IPS DF 6.9 (cell line): ENCODE data around the gene NPHP4.

ENCODE experiments used
- DNase-seq: peaks from one replicate; pipeline ENCODE4 v3.0.0-alpha.2; 2013; ENCODE audit warnings: low read depth, low spot score
- H3K27ac ChIP-seq: one replicate; pipeline ENCODE4 v1.5.1; 2013; ENCODE audit warnings: low read length, control low read depth
- H3K27me3 ChIP-seq: 2 replicates; pipeline ENCODE4 v1.6.1; 2013; ENCODE audit warnings: mild to moderate bottlenecking, low read length; ENCODE audit not compliant: control insufficient read depth, insufficient read depth
- H3K36me3 ChIP-seq: 2 replicates; pipeline ENCODE4 v1.6.1; 2013; ENCODE audit warnings: low read length; ENCODE audit not compliant: control insufficient read depth, insufficient read depth
- H3K4me1 ChIP-seq: 2 replicates; pipeline ENCODE4 v1.6.1; 2013; ENCODE audit warnings: low read length; ENCODE audit not compliant: control insufficient read depth, insufficient read depth
- H3K4me3 ChIP-seq: 2 replicates; pipeline ENCODE4 v1.5.1; 2013; ENCODE audit warnings: mild to moderate bottlenecking, low read length
- H3K9me3 ChIP-seq: 2 replicates; pipeline ENCODE4 v1.6.1; 2013; ENCODE audit warnings: low read length, inconsistent platforms; ENCODE audit not compliant: control insufficient read depth, insufficient read depth
- WGBS: extraction: QIAGEN DNeasy Blood & Tissue Kit; methylation state at CpG from one replicate; pipeline ENCODE4 v1.1.7; 2013; ENCODE audit warnings: mixed read lengths, missing lambda C conversion rate; ENCODE audit not compliant: insufficient read length, insufficient coverage; 5-methylcytosine and 5-hydroxymethylcytosine counted together

NPHP4 gene

GRCh38 chr1:5970610-5971273 lies 21.5 kb downstream of the NPHP4 start:
- H3K27me3 ChIP-seq, result no peaks in the 10 kb centered on the region
- 0 out of 2 replicates have a peak, but pooled peaks cover 1% of the 10 kb centered on the region for H3K4me1 ChIP-seq
- WGBS, result 100% methylated on average over 1 of the region's 13 CpGs
- H3K4me3 ChIP-seq, result no peak overlapping the region
- DNase-seq, result no peak
- no peak overlapping the region for H3K27ac ChIP-seq
- peaks cover 3% of the 10 kb centered on the region; the same call in 1 of the 2 replicates for H3K36me3 ChIP-seq
- no peaks in the 10 kb centered on the region for H3K9me3 ChIP-seq

GRCh38 chr1:5969168-5969567 lies 23.1 kb downstream of the NPHP4 start:
- H3K27ac ChIP-seq, result no peak overlapping the region
- H3K36me3 ChIP-seq, result peaks cover 3% of the 10 kb centered on the region; the same call in 1 of the 2 replicates
- no peaks in the 10 kb centered on the region for H3K4me1 ChIP-seq
- no CpG with 5 or more reads among the region's 10 CpGs for WGBS
- H3K27me3 ChIP-seq, result no peaks in the 10 kb centered on the region
- H3K4me3 ChIP-seq, result no peak overlapping the region
- H3K9me3 ChIP-seq, result no peaks in the 10 kb centered on the region
- DNase-seq, result no peak

DNA sequence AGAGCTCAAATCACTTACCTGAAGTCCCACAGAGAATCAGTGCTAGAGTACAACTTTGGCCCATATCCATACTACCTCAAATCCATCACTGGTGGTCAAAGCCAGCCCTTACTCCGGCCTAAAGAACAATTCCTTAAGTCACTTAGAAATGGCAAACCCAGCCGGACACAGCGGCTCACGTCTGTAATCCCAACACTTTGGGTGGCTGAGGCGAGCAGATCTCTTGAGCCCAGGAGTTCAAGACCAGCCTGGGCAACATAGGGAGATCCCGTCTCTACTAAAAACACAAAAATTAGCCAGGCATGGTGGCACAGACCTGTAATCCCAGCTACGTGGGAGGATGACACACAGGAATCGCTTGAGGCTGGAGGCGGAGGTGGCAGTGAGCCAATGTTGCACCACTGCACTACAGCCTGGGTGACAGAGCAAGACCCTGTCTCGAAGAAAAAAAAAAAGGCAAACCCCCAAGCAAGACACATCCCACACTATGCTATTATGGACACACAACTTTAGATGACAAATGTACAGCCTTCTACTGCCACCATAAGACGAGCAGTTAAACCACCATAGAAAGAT lies 24.0 kb downstream of the NPHP4 start:
- peaks cover 3% of the 10 kb centered on the region; the same call in 1 of the 2 replicates for H3K36me3 ChIP-seq
- no peak overlapping the region for H3K27ac ChIP-seq
- no peaks in the 10 kb centered on the region for H3K4me1 ChIP-seq
- no peaks in the 10 kb centered on the region for H3K9me3 ChIP-seq
- no peaks in the 10 kb centered on the region for H3K27me3 ChIP-seq
- no peak overlapping the region for H3K4me3 ChIP-seq
- no peak for DNase-seq
- no CpG with 5 or more reads among the region's 11 CpGs for WGBS

DNA sequence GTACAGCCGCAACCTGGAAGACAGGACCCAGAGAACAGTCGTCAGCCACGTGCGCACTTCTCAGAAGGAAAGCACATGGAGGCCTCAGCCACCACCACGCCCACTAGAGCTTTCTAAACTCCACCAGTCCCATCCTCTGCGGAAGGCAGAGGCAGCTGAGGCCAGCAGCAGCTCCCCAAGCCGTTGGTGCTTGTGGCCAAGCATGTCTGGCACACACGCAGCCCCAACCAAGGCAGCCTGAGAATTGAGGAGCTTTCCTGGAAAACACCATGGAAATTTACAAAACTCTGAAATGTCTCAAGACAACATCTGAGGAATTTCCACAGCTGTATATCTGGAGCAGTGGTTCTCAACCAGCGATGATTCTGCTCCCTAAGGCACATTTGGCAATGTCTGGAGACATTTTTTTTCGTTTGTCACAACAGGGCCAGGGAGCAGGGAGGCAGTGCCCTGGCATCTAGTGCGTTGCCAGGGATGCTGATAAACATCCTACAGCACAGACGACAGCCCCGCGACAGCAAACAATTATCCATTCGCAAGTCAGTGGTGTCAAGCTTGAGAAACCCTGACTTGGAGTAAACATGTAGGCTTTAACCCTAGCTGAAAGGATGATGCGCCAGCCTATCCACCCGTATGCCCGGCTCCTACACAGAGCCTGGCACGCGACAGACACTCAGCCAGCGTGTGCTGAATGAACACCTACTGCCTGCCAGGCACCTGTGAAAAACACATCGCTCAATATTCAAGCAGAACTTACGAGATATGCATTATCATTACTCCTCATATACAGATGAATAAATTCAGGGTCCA lies 24.7 kb downstream of the NPHP4 start:
- Histone ChIP-seq H3K27ac (no peak overlapping the region), H3K4me3 (no peak overlapping the region), H3K27me3 (no peaks in the 10 kb centered on the region), H3K36me3 (peaks cover 3% of the 10 kb centered on the region; the same call in 1 of the 2 replicates), H3K4me1 (no peaks in the 10 kb centered on the region), H3K9me3 (no peaks in the 10 kb centered on the region)
- no CpG with 5 or more reads among the region's 23 CpGs for whole genome bisulfite sequencing
- no peak for DNase-seq

- Histone ChIP-seq H3K9me3 (no peaks in the 10 kb centered on the region), H3K27ac (no peak overlapping the region), H3K27me3 (no peaks in the 10 kb centered on the region), H3K36me3 (peaks cover 3% of the 10 kb centered on the region; the same call in 1 of the 2 replicates), H3K4me3 (no peak overlapping the region), H3K4me1 (no peaks in the 10 kb centered on the region)
- no CpG with 5 or more reads among the region's 17 CpGs for WGBS
- DNase-seq, result no peak
These were observed 25.6 kb downstream of the NPHP4 start for GRCh38 chr1:5966543-5967205.

DNA sequence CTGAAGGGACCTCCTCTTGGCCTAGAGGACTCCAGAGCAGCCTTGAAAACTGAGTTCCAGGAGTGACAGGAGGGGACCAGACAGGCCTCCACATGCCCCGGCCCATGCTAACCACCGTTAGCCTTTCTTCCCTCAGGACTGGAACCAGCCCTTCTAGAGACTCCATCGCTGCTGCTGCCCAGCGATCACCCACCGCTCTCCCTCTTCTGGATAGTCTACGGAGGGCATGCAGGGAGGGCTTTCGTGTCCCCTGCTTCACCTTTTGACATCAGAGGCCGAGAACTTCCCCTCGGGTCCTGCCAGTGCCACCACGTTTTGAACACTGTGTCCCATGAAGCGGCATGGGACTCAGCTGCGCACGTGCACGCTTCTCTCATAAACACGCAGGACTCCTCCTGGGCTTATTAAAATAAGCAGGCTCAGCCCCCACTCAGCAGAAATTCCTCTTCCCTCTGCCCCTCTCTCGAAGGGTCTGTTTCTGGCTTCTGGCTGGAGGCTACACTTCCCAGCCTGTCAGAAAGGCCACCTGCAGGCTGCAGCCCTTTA lies 26.6 kb downstream of the NPHP4 start:
- Histone ChIP-seq H3K9me3 (no peaks in the 10 kb centered on the region), H3K27ac (no peak overlapping the region), H3K27me3 (no peaks in the 10 kb centered on the region), H3K4me3 (no peak overlapping the region), H3K4me1 (no peaks in the 10 kb centered on the region), H3K36me3 (peaks cover 3% of the 10 kb centered on the region; the same call in 1 of the 2 replicates)
- no peak for DNase-seq
- no CpG with 5 or more reads among the region's 16 CpGs for WGBS

DNA sequence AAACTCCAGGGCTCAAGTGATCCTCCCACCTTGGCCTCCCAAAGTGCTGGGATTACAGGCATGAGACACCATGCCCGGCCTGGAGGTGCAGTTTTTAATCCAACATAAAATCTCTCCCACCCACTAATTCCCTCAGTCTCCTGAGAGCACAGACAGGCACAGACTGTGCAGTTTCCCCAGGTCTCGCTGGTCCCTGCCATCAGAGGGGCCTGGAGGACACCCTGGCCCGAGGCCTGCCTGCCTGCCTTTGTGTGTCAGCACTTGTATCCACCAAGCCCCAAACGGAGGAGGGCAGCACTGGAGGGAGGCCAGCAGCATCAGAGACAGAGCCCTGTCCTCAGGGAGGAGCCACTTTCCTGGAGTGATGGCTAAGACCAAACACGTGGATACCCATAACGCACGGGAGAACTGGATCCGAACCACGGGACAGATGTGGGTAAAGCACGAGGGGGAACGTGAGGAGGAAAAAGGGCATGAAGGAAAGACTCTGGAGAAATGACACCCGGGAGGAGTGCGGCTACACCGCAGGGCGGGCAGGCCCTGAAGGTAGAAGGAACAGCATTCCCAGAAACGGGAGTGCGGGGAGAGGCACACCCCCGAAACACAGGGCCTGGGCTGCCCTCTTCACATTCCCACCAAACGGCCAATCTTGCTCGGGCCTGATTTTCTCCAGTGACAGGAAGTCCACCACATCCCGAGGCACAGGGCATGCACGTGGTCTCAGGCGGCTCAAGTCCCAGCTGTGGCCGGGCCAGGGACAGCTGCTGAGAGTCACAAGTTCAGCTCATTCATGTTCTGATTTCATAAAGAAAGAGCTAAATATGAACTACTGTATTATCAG lies 29.7 kb downstream of the NPHP4 start:
- no CpG with 5 or more reads among the region's 24 CpGs for WGBS
- H3K27me3 ChIP-seq, result no peaks in the 10 kb centered on the region
- no peaks in the 10 kb centered on the region for H3K4me1 ChIP-seq
- no peaks in the 10 kb centered on the region for H3K9me3 ChIP-seq
- no peak overlapping the region for H3K4me3 ChIP-seq
- no peak overlapping the region for H3K27ac ChIP-seq
- no peak for DNase-seq
- H3K36me3 ChIP-seq, result no peaks in the 10 kb centered on the region

DNA sequence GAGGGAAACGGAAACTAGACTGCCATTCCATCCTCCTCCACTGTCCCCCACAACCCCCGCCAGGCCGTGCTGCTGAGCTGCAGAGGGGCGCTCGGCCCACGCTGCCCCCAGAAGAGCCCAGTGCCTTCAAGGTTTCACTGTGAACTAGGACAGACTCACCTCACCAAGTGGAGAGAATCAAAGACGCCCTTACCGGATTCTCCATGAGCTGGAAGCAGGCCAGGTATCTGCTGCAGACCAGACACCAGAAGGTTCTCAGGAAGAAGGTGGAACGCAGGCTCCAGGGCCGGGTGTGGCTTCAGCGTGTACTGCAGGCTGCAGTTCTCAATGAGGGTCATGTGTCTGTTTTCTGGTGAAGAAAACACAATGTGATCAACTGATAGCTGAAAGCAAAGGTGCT lies 30.6 kb downstream of the NPHP4 start:
- WGBS, result no CpG with 5 or more reads among the region's 11 CpGs
- H3K27me3 ChIP-seq, result no peaks in the 10 kb centered on the region
- DNase-seq, result no peak
- H3K27ac ChIP-seq, result no peak overlapping the region
- no peaks in the 10 kb centered on the region for H3K36me3 ChIP-seq
- no peak overlapping the region for H3K4me3 ChIP-seq
- H3K4me1 ChIP-seq, result no peaks in the 10 kb centered on the region
- H3K9me3 ChIP-seq, result no peaks in the 10 kb centered on the region

DNA sequence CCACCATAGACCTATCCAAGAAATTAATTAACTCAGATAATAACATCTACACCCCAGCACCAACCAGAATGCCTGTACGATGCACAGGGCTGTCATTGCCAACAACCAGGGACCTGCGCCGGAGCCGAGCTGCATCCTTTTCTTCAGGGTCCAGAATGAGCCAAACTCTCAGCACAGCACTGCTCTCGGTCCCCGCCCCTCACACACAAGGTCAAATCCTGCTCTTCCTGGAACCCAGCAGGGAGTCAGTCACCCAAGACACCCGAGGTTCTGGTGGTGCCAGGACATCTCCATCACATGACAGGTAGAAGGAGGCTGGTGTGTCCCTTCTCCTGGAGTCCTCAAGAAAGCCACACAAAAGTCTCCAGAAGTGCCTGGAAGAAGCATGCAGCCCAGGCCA lies 31.9 kb downstream of the NPHP4 start:
- Histone ChIP-seq H3K36me3 (no peaks in the 10 kb centered on the region), H3K27me3 (no peaks in the 10 kb centered on the region), H3K4me1 (no peaks in the 10 kb centered on the region), H3K4me3 (no peak overlapping the region), H3K27ac (no peak overlapping the region), H3K9me3 (no peaks in the 10 kb centered on the region)
- DNase-seq, result no peak
- WGBS, result no CpG with 5 or more reads among the region's 7 CpGs
